ENCODE results near the gene FREM1. TPM values are rescaled to one million over a fixed set of nuclear protein-coding genes. Genes with fewer than 3 reads are reported as not detected.
A peak's percentile ranks its signal among the peaks of the same experiment; 100 is the strongest.
"Not testable (repeated sequence)": the region's sequence is repeated elsewhere in the genome, so short reads cannot be mapped to it uniquely, and the experiment has no call there.

Gene FREM1
- total and polyA plus RNA-seq, 4 donors: 6.9 to 18.9 (median 14.6) TPM

- intact Hi-C loops (cut with DNase I): no loop called here
- DNase-seq: no peak
- H3K4me3 ChIP-seq (ENCODE audit: low read length in 2 of 2): no peak overlapping the region
Observed at GRCh38 chr9:14923701-14924100, 13.5 kb upstream of the FREM1 start.

DNA sequence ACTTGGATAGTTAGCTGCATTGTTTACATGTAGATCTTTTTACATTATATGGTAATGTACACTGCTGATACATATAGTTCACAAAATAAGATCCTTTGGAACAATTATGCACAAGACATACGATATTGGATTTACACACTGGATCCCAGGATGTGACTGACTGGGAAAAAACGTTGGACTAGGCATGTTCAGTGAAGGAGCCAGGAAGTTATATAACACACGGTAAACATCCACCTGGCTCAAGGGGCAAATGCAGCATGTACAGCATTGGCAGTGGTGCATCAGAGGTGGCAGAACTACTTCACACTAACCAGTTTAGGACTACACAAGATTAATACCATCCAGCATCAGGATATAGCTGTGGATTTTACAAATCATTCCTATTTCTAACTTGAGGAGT, 10.6 kb upstream of the FREM1 start:
- H3K9me3 ChIP-seq (ENCODE audit: control insufficient read depth, low read length); intact Hi-C loops (cut with DNase I); H3K27me3 ChIP-seq (ENCODE audit: control insufficient read depth in 1 of 2, insufficient read depth in 2 of 2, low read length in 1 of 2); H3K27ac ChIP-seq (ENCODE audit: low read depth in 1 of 2, low read length in 2 of 2); H3K36me3 ChIP-seq (ENCODE audit: control insufficient read depth in 1 of 2, insufficient read depth in 2 of 2, low read length in 1 of 2); H3K4me3 ChIP-seq (ENCODE audit: low read length in 2 of 2); DNase-seq; H3K4me1 ChIP-seq (ENCODE audit: control insufficient read depth in 1 of 2, insufficient read depth in 2 of 2, low read length in 2 of 2); ATAC-seq (ENCODE audit: low FRiP score): not testable (repeated sequence)
- WGBS, 2 donors: 75 to 77% methylated on average over 3 of the region's 3 CpGs

More at GRCh38 chr9:14923701-14924100, 13.5 kb upstream of the FREM1 start:
- WGBS, 2 donors: 95% methylated on average over 2 of the region's 2 CpGs
- Histone ChIP-seq H3K4me1 (ENCODE audit: control insufficient read depth in 1 of 2, insufficient read depth in 2 of 2, low read length in 2 of 2) (no peaks in the 10 kb centered on the region), H3K27me3 (ENCODE audit: control insufficient read depth in 1 of 2, insufficient read depth in 2 of 2, low read length in 1 of 2) (no peaks in the 10 kb centered on the region), H3K36me3 (ENCODE audit: control insufficient read depth in 1 of 2, insufficient read depth in 2 of 2, low read length in 1 of 2) (no peaks in the 10 kb centered on the region), H3K27ac (ENCODE audit: low read depth in 1 of 2, low read length in 2 of 2) (no peak overlapping the region), H3K9me3 (ENCODE audit: control insufficient read depth, low read length) (no peaks in the 10 kb centered on the region)
- ATAC-seq (ENCODE audit: low FRiP score): no peak

GRCh38 chr9:14913366-14913765, 3.1 kb upstream of the FREM1 start:
- Histone ChIP-seq H3K4me3 (ENCODE audit: low read length in 2 of 2) (no peak overlapping the region), H3K36me3 (ENCODE audit: control insufficient read depth in 1 of 2, insufficient read depth in 2 of 2, low read length in 1 of 2) (no peaks in the 10 kb centered on the region), H3K27ac (ENCODE audit: low read depth in 1 of 2, low read length in 2 of 2) (no peak overlapping the region), H3K4me1 (ENCODE audit: control insufficient read depth in 1 of 2, insufficient read depth in 2 of 2, low read length in 2 of 2) (peaks cover 0 to 4% of the 10 kb centered on the region in 2 donors), H3K27me3 (ENCODE audit: control insufficient read depth in 1 of 2, insufficient read depth in 2 of 2, low read length in 1 of 2) (no peaks in the 10 kb centered on the region), H3K9me3 (ENCODE audit: control insufficient read depth, low read length) (no peaks in the 10 kb centered on the region)
- intact Hi-C loops (cut with DNase I): no loop called here
- DNase-seq (no peak), ATAC-seq (ENCODE audit: low FRiP score) (no peak)
- 84 to 90% methylated on average over 1 of the region's 1 CpG for WGBS, 2 donors

- DNase-seq (no peak), ATAC-seq (ENCODE audit: low FRiP score) (no peak)
- H3K27me3 ChIP-seq (ENCODE audit: control insufficient read depth in 1 of 2, insufficient read depth in 2 of 2, low read length in 1 of 2): no peaks in the 10 kb centered on the region
- WGBS, 2 donors: 89 to 90% methylated on average over 6 of the region's 6 CpGs
- H3K4me1 ChIP-seq (ENCODE audit: control insufficient read depth in 1 of 2, insufficient read depth in 2 of 2, low read length in 2 of 2): peaks cover 0 to 4% of the 10 kb centered on the region in 2 donors
- H3K9me3 ChIP-seq (ENCODE audit: control insufficient read depth, low read length): no peaks in the 10 kb centered on the region
- no peak overlapping the region for H3K4me3 ChIP-seq (ENCODE audit: low read length in 2 of 2)
- H3K36me3 ChIP-seq (ENCODE audit: control insufficient read depth in 1 of 2, insufficient read depth in 2 of 2, low read length in 1 of 2): no peaks in the 10 kb centered on the region
- intact Hi-C loops (cut with DNase I): no loop called here
- no peak overlapping the region for H3K27ac ChIP-seq (ENCODE audit: low read depth in 1 of 2, low read length in 2 of 2)
Observed at GRCh38 chr9:14912859-14913258, 2.6 kb upstream of the FREM1 start.

GRCh38 chr9:14911046-14911445, 818 bp upstream of the FREM1 start:
- intact Hi-C loops (cut with DNase I): no loop called here
- 95 to 100% methylated on average over 2 of the region's 2 CpGs for WGBS, 2 donors
- H3K4me1 ChIP-seq (ENCODE audit: control insufficient read depth in 1 of 2, insufficient read depth in 2 of 2, low read length in 2 of 2): peaks cover 2 to 12% of the 10 kb centered on the region in 2 donors
- H3K9me3 ChIP-seq (ENCODE audit: control insufficient read depth, low read length): no peaks in the 10 kb centered on the region
- H3K36me3 ChIP-seq (ENCODE audit: control insufficient read depth in 1 of 2, insufficient read depth in 2 of 2, low read length in 1 of 2): no peaks in the 10 kb centered on the region
- H3K4me3 ChIP-seq (ENCODE audit: low read length in 2 of 2): no peak overlapping the region
- H3K27me3 ChIP-seq (ENCODE audit: control insufficient read depth in 1 of 2, insufficient read depth in 2 of 2, low read length in 1 of 2): no peaks in the 10 kb centered on the region
- ATAC-seq (ENCODE audit: low FRiP score) (no peak), DNase-seq (no peak)
- H3K27ac ChIP-seq (ENCODE audit: low read depth in 1 of 2, low read length in 2 of 2): no peak overlapping the region

DNA sequence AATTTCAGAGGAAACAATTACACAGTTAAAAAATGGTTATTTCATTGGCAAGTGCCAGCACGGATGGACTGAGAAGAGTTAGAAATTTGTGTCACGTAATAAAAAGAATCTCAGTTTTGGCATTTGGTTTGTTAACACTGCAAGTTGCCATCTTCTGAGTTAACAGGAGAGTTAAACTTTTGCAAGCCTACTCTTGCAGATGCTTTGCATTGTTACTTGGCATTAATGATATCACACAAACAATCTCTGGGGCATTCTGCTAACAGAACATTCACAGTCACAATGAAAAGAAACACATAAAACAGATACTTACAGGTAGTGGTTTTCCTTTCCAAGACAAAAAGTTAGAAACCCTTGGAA, 647 bp downstream of the FREM1 start:
- no peak for DNase-seq
- intact Hi-C loops (cut with DNase I): no loop called here
- no peaks in the 10 kb centered on the region for H3K27me3 ChIP-seq (ENCODE audit: control insufficient read depth in 1 of 2, insufficient read depth in 2 of 2, low read length in 1 of 2)

DNA sequence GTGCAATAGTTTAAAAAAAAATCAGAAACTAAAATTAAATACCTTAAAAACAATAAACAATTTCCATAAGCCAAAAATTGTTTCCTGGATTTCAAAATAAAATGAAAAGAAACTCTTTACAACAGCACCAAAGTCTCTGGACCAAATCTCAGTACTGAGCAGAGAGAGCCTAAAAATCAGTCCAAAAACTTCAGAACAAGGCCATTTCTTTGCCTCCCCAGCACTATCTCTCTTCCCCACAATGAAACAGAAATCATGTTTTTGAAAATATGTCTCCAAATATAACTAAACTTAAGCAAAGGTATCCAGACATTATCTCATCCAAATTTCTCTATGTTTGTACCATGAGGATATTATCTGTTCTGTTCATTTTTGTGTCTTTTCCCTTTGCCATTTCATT, 1.0 kb downstream of the FREM1 start:
- Histone ChIP-seq H3K36me3 (ENCODE audit: control insufficient read depth in 1 of 2, insufficient read depth in 2 of 2, low read length in 1 of 2) (no peaks in the 10 kb centered on the region), H3K27ac (ENCODE audit: low read depth in 1 of 2, low read length in 2 of 2) (peak overlapping the region in 1 of 2 donors; percentile 90), H3K27me3 (ENCODE audit: control insufficient read depth in 1 of 2, insufficient read depth in 2 of 2, low read length in 1 of 2) (no peaks in the 10 kb centered on the region), H3K4me3 (ENCODE audit: low read length in 2 of 2) (peak overlapping the region; percentile 86 to 98), H3K9me3 (ENCODE audit: control insufficient read depth, low read length) (no peaks in the 10 kb centered on the region), H3K4me1 (ENCODE audit: control insufficient read depth in 1 of 2, insufficient read depth in 2 of 2, low read length in 2 of 2) (peaks cover 2 to 18% of the 10 kb centered on the region in 2 donors)
- intact Hi-C loops (cut with DNase I): no loop called here
- DNase-seq (no peak), ATAC-seq (ENCODE audit: low FRiP score) (no peak)

More for the DNA sequence above, 647 bp downstream of the FREM1 start:
- peak overlapping the region; percentile 86 to 98 for H3K4me3 ChIP-seq (ENCODE audit: low read length in 2 of 2)
- no peak overlapping the region for H3K27ac ChIP-seq (ENCODE audit: low read depth in 1 of 2, low read length in 2 of 2)
- H3K9me3 ChIP-seq (ENCODE audit: control insufficient read depth, low read length): no peaks in the 10 kb centered on the region
- WGBS, 2 donors: 4 to 7% methylated on average over 2 of the region's 2 CpGs
- H3K36me3 ChIP-seq (ENCODE audit: control insufficient read depth in 1 of 2, insufficient read depth in 2 of 2, low read length in 1 of 2): no peaks in the 10 kb centered on the region
- peaks cover 2 to 18% of the 10 kb centered on the region in 2 donors for H3K4me1 ChIP-seq (ENCODE audit: control insufficient read depth in 1 of 2, insufficient read depth in 2 of 2, low read length in 2 of 2)
- no peak for ATAC-seq (ENCODE audit: low FRiP score)

GRCh38 chr9:14908295-14909180, 1.7 kb downstream of the FREM1 start:
- intact Hi-C loops (cut with DNase I): no loop called here
- Histone ChIP-seq H3K4me3 (ENCODE audit: low read length in 2 of 2) (peak overlapping the region; percentile 86 to 98), H3K36me3 (ENCODE audit: control insufficient read depth in 1 of 2, insufficient read depth in 2 of 2, low read length in 1 of 2) (no peaks in the 10 kb centered on the region), H3K27ac (ENCODE audit: low read depth in 1 of 2, low read length in 2 of 2) (peak overlapping the region; percentile 88 to 90), H3K4me1 (ENCODE audit: control insufficient read depth in 1 of 2, insufficient read depth in 2 of 2, low read length in 2 of 2) (peaks cover 2 to 18% of the 10 kb centered on the region in 2 donors), H3K27me3 (ENCODE audit: control insufficient read depth in 1 of 2, insufficient read depth in 2 of 2, low read length in 1 of 2) (no peaks in the 10 kb centered on the region), H3K9me3 (ENCODE audit: control insufficient read depth, low read length) (no peaks in the 10 kb centered on the region)
- WGBS, 2 donors: 12 to 13% methylated on average over 5 of the region's 5 CpGs
- ATAC-seq (ENCODE audit: low FRiP score) (peak; percentile 59), DNase-seq (no peak)

GRCh38 chr9:14907696-14908095, 2.5 kb downstream of the FREM1 start:
- no peaks in the 10 kb centered on the region for H3K36me3 ChIP-seq (ENCODE audit: control insufficient read depth in 1 of 2, insufficient read depth in 2 of 2, low read length in 1 of 2)
- no peaks in the 10 kb centered on the region for H3K27me3 ChIP-seq (ENCODE audit: control insufficient read depth in 1 of 2, insufficient read depth in 2 of 2, low read length in 1 of 2)
- H3K4me3 ChIP-seq (ENCODE audit: low read length in 2 of 2): peak overlapping the region; percentile 15 to 86
- ATAC-seq (ENCODE audit: low FRiP score): no peak
- no peaks in the 10 kb centered on the region for H3K9me3 ChIP-seq (ENCODE audit: control insufficient read depth, low read length)
- peaks cover 2 to 18% of the 10 kb centered on the region in 2 donors for H3K4me1 ChIP-seq (ENCODE audit: control insufficient read depth in 1 of 2, insufficient read depth in 2 of 2, low read length in 2 of 2)
- intact Hi-C loops (cut with DNase I): no loop called here
- 57 to 71% methylated on average over 1 of the region's 1 CpG for WGBS, 2 donors
- no peak for DNase-seq
- H3K27ac ChIP-seq (ENCODE audit: low read depth in 1 of 2, low read length in 2 of 2): peak overlapping the region; percentile 33 to 83
